DMS 273 (cell line): ENCODE measurements around the gene GPC5.
"Not testable (repeated sequence)": the region's sequence is repeated elsewhere in the genome, so short reads cannot be mapped to it uniquely, and the experiment has no call there.

Experiments used
- DNase-seq: peaks from one replicate; lab custom pipeline; 2025; ENCODE audit not compliant: unreplicated experiment; lab: John Stamatoyannopoulos, UW

Gene GPC5

GRCh38 chr13:91644806-91645205, 246.4 kb downstream of the GPC5 start:
- DNase-seq: no peak

GRCh38 chr13:91647361-91647990, 249.1 kb downstream of the GPC5 start:
- DNase-seq: peak; percentile 47

- DNase-seq: no peak
Measured at GRCh38 chr13:91648012-91648411, 249.6 kb downstream of the GPC5 start.

- DNase-seq: no peak
Measured at GRCh38 chr13:91649456-91649855, 251.0 kb downstream of the GPC5 start.

DNA sequence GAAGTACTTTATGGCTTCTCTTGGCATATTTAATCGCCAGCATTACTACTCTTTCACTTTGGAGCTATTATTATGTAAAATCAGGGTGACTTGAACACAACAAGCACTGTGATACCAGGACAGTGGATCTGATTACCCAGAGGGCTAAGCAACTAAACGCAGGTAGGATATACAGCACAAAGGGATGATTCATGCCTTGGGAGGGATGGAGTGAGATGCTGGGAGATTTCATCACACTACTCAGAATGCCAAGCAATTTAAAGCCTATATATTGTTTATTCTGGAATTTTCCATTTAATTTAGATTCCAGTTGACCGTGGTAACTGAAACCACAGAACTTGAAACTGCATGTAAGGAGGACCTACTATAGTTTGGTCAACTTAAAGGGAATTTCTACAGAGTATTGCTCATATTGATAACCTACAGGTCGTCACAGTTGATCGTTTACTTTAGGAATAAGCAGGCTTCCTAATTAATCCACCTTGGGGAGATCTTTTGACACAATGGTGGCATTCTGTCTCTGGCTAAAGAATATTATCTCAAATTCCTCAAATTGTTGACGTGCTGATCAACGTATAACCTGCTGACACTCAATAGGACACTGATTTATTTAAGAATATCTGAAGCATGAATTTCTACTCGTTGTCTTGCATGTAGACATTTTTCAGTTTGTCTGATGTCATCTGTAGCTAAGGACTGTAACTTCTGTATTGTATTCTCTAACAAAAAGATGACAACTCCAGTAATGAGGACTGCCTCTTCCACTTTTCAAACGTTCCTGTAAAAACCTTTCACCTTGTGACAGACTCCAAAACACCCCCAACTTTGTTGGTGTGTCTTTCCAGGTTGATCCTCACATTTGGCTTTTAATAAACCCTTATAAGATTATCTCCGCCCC, 254.2 kb downstream of the GPC5 start:
- no peak for DNase-seq

GRCh38 chr13:91655731-91656130, 257.3 kb downstream of the GPC5 start:
- no peak for DNase-seq

DNA sequence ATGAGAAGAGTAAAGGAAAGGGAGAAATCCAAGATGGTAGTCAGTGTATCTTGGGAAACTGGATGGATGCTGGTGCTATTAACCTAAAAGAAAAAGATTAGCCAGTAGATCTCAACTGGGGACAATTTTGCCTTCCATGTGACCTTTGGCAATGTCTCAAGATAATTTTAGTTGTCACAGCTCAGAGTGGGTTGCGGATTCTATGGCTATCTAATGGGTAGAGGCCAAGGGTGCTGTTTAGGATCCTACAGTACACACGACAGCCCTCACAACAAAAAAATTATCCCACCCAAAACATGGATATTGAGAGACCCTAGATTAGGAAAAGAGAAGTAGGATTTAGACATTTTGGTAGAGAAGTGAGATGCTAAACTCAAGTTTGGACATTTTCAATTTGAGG, 258.9 kb downstream of the GPC5 start:
- no peak for DNase-seq

DNA sequence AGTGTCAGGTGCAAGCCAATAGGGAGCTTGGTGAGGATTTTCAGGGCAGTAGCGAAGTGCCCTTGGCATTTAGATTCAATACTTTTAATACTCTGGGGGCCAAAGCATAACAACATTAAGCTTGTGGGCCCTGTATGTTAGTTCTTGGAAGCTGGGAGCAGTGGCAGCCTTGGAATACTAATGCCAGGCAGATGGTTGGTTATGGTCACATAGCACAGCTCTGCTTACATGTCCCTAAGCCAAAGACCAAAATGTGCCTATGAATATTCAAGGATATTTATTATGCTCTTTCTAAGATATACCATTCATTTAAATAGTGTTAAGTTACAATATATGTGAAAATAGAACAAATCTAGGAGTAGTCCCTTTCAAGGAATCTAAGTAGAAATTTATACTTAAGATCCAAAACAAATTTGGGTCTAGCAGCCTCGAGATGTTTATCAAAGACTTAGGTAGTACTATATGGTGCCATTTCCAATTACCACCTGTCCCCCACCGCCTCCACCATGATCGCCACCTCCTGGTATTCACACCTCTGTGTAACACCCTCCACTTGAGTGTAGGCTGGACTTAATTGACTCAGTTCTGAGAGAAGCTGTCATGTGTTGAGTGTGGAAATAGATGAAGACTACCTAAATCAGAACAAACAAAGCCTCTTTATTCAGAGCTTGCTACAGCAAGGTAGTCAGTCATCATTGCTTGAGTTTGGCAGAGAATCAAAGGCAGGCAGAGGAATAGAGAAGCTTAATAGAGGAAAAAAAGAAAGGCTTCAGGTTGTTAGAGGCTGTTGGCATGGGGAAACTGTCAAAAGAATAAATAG, 261.0 kb downstream of the GPC5 start:
- no peak for DNase-seq

DNA sequence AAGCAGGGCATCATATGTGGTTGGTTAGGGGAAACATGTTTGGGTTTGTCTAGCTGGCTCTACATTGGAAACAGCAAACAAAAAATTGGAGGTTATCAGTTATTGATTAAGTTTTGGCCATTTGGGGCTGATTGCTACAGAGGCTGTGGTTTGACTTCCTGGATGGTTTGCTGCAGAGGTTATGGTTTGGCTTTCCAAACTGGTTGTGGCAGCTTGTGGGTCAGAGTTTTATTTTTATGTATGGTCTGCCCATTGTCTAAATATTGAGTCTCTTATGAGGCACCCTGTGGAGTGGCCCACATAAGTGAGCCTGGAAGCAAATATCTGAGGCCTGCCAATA, 261.6 kb downstream of the GPC5 start:
- DNase-seq: no peak

DNA sequence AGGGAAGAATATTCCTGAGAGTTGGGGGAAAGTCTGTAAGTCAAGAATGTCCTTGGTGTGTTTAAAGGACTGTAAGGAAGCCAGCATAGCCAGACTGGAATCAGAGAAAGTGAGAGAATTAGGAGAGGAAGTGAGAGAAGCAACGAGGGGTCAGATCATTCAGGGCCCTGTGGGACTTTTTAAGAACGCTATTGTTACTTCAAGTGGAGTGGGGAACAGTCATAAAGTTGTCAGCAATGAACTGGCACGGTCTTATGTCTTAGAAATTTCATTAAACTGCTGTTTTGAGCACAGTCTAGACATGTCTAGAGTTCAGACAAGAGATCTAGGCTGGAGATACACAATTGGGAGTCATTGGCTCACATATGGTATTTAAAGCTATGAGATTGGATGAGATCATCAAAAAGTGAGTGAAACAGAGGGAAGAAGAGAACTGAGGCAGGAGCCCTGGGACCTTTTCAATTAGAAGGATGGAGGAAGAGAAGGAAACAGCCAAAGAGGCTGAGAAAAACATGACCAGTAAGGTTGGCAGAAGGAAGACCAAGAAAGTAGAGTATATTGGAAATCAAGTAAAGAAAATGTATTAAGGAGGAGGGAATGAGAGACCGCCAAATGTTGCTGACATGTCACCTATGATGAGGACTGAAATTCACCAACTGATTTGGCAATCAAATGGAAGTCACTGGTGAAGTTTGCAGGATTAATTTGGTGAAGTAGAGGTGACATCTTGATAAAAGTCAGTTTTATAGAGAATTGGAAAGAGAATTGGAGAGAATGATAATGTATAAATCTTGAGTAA, 263.5 kb downstream of the GPC5 start:
- DNase-seq: no peak

- no peak for DNase-seq
Measured at GRCh38 chr13:91664039-91664438, 265.6 kb downstream of the GPC5 start.

DNA sequence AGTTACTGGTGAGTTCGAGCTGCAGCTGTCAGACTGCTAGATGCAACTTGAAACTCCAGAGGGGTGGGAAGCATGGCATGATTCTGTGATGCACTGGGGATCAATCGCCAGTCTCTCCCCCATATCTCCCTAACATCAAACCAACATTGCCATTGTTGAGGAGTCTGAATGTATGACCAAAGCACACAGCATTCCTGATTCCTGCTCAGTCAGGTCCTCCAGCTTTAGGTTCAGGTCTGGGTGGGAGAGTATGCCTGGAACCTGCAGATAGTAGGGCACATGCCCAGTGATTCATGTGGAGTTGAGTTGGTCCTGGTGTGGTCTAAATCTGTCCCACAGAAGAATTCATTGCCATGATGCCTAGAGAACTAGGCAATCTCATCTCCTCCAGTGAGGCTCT, 269.1 kb downstream of the GPC5 start:
- DNase-seq: no peak

GRCh38 chr13:91668866-91669495, 270.6 kb downstream of the GPC5 start:
- no peak for DNase-seq

- DNase-seq: not testable (repeated sequence)
Measured at GRCh38 chr13:91674347-91674746, 275.9 kb downstream of the GPC5 start.

DNA sequence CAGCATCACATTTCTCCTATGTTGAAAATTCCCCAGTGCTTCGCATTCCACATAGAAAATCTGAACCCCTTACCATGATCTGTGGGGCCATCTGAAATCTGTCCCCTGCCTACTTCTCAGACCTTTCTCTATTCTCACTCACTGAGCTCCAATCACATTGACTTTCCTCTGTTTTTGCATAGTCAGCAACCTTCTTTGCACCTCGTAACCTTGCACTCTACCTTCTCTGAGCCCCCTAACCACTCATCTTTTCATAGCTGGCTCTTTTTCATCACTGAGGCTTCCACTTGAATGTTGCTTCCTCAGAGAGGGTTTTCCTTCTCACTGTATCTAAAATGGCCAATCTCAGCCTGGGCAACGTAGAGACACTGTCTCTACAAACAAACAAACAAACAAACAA, 286.3 kb downstream of the GPC5 start:
- DNase-seq: no peak

DNA sequence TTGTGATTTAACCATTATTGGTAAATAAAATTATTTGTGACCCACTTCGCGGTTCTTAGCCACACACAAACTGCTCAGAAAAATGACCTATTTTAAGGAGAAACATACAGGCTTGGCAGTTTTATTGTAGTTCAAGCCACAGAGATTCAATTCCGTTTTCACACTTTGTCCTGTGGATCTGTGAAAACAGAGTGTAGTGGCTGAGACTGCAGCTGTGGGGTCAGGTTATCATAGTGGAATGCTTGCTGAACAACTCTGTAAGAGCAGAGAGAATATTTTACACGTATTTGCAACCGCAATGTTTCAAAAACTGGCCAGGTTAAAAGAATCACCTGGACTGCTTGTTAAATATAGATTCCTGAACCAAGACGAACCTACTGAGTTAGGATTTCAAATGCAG, 292.5 kb downstream of the GPC5 start:
- no peak for DNase-seq

DNA sequence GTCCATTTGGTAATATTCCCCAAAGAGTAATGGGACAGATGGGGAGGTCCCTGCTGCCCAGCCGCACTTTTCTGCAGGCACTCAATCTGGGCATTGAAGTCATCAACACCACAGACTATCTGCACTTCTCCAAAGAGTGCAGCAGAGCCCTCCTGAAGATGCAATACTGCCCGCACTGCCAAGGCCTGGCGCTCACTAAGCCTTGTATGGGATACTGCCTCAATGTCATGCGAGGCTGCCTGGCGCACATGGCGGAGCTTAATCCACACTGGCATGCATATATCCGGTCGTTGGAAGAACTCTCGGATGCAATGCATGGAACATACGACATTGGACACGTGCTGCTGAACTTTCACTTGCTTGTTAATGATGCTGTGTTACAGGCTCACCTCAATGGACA, 295.0 kb downstream of the GPC5 start:
- DNase-seq: no peak

- no peak for DNase-seq
Measured at GRCh38 chr13:91698308-91698707, 299.9 kb downstream of the GPC5 start.

DNA sequence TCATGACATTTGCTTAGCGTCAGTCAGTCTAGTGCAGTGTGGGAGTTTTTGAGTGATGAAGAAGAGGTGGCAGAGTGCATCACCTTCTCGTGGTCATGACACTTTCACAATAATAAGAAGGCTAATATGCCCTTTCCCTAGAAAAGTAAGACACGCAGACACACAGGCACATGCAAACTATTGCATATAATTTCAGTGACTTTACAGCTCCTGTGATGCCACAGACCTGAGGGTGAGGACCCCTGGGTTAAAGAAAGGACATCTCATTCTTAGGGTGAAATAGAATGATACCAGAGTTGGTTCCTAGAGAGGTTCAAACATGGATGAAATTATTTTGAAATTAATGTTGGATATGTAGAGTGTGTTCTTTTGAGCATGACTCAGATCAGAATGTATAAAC, 300.3 kb downstream of the GPC5 start:
- DNase-seq: no peak

DNA sequence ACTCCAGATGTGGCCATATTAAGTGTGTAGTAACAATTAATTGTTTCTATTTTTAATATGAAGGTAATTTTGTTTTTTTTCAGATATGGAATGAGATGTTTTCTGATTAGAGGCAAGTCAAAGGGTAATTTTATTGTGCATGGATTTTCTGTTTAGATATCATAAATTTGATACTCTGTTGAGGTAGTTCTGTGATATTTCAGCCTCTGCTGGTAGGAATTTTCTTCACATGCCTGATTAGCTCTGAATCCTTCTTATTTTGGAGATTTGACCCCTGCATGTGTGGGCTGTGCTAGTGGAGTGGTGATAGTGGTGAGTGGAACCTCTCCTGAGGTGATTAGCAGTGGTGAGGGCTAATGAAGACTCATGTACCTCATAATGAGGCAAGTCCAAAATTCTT, 301.4 kb downstream of the GPC5 start:
- no peak for DNase-seq

DNA sequence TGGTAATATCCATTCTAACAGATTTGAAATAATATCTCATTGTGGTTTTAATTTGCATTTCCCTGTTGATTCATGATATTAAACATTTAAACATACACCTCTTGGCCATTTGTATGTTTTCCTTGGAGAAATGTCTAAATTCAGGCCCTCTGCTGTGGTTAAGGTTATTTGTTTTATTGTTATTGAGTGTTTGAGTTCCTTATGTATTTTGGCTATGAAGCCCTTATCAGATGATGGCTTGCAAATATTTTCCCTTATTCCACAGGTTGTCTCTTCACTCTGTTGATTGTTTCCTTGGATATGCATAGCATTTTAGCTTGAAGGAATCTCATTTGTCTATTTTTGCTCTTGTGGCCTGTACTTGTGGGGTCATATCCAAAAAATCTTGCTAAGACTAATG, 303.6 kb downstream of the GPC5 start:
- DNase-seq: no peak
